ENCODE measurements around the gene ATXN7. TPM values are rescaled to one million over a fixed set of nuclear protein-coding genes. Genes with fewer than 3 reads are reported as not detected.

The ATXN7 gene
- total RNA-seq, 2 experiments from 2014 or later: 88.2 to 91.8 TPM

DNA sequence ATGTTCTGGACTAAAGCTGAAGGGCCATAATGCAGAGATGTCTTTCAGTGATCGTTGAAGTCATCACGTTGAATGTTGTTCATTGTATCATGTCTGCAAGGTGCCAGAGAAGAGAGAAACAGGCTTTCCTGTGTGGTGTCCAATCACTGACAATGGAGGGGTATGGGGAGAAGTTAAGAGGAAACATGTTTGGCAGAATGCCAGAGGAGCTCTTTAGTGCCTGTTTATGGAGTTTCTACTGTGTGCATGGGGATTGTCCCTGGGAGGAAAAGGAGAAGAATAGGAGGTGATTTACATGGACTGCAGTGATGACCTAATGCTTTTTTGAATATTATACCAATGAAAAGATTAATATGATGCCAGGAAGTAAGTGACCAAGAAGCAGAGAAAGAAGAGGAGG lies 36.8 kb downstream of the ATXN7 start:
- Mint-ChIP-seq H3K27me3 (no peaks in the 10 kb centered on the region), H3K9me3 (no peaks in the 10 kb centered on the region), H3K36me3 (peaks cover 31% of the 10 kb centered on the region), H3K4me1 (peaks cover 15% of the 10 kb centered on the region), H3K4me3 (no peak overlapping the region), H3K27ac (peak overlapping the region; percentile 42)
- no peak for ATAC-seq (ENCODE audit: low read depth)
- DNase-seq: no peak
- POLR2A ChIA-PET: no interaction called here

GRCh38 chr3:63905731-63906620 lies 42.3 kb downstream of the ATXN7 start:
- ATAC-seq (ENCODE audit: low read depth): no peak
- POLR2A ChIA-PET: no interaction called here
- Mint-ChIP-seq H3K27ac (no peak overlapping the region), H3K9me3 (no peaks in the 10 kb centered on the region), H3K4me1 (peaks cover 12% of the 10 kb centered on the region), H3K36me3 (peaks cover 15% of the 10 kb centered on the region), H3K4me3 (no peak overlapping the region), H3K27me3 (no peaks in the 10 kb centered on the region)
- DNase-seq: no peak

GRCh38 chr3:63908081-63908736 lies 44.5 kb downstream of the ATXN7 start:
- H3K27me3 Mint-ChIP-seq: no peaks in the 10 kb centered on the region
- no peak for ATAC-seq (ENCODE audit: low read depth)
- H3K4me1 Mint-ChIP-seq: peaks cover 21% of the 10 kb centered on the region
- H3K9me3 Mint-ChIP-seq: no peaks in the 10 kb centered on the region
- no peak overlapping the region for H3K4me3 Mint-ChIP-seq
- no peak for DNase-seq
- POLR2A ChIA-PET: no interaction called here
- H3K27ac Mint-ChIP-seq: no peak overlapping the region
- peaks cover 4% of the 10 kb centered on the region for H3K36me3 Mint-ChIP-seq

DNA sequence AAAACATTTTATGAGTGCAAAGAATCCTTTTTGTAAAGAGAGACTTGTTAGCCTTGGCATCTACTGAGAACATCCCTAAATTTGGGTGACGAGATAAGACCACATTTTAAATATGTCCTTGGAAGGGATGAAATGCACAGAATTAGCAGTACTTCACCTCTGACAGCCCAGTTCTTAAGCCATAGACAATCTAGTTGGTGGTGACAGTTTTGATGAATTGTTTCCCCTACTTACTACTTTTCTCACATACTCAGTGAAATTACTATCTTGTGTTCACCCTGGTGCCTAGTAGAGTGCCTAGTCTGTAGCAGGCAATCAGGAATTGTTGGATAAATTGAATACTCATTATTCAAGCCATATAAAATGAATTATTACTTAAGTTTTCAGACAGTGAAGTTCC lies 45.1 kb downstream of the ATXN7 start:
- H3K27ac Mint-ChIP-seq: no peak overlapping the region
- H3K4me1 Mint-ChIP-seq: peaks cover 27% of the 10 kb centered on the region
- H3K4me3 Mint-ChIP-seq: no peak overlapping the region
- DNase-seq: no peak
- H3K36me3 Mint-ChIP-seq: peaks cover 4% of the 10 kb centered on the region
- POLR2A ChIA-PET: no interaction called here
- H3K9me3 Mint-ChIP-seq: no peaks in the 10 kb centered on the region
- ATAC-seq (ENCODE audit: low read depth): no peak
- no peaks in the 10 kb centered on the region for H3K27me3 Mint-ChIP-seq

DNA sequence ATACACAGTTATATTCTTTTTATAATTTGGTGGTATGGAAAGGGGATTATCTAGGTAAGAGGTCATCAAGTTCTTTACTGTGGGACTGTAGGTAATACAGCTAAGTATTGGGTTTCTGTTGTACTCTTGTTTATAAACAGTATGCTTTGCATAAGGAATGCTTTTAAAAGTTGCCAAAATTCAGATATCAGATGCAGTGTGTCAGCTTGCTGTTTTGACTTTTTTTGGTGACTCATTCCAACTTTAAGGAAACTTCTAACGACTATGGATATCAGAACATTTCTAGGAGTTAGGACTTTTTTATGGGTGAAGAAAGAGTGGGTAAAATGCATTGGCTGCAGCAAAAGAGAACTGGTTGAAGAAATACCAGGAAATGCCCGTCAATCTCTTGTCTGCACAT lies 45.8 kb downstream of the ATXN7 start:
- POLR2A ChIA-PET: no interaction called here
- no peak overlapping the region for H3K27ac Mint-ChIP-seq
- H3K9me3 Mint-ChIP-seq: no peaks in the 10 kb centered on the region
- no peak for ATAC-seq (ENCODE audit: low read depth)
- peaks cover 30% of the 10 kb centered on the region for H3K4me1 Mint-ChIP-seq
- H3K27me3 Mint-ChIP-seq: no peaks in the 10 kb centered on the region
- peaks cover 7% of the 10 kb centered on the region for H3K36me3 Mint-ChIP-seq
- no peak overlapping the region for H3K4me3 Mint-ChIP-seq
- no peak for DNase-seq

- Mint-ChIP-seq H3K36me3 (peaks cover 11% of the 10 kb centered on the region), H3K4me3 (no peak overlapping the region), H3K9me3 (no peaks in the 10 kb centered on the region), H3K4me1 (peaks cover 35% of the 10 kb centered on the region), H3K27me3 (no peaks in the 10 kb centered on the region), H3K27ac (no peak overlapping the region)
- POLR2A ChIA-PET: interaction anchor here (2.1 kb wide), 1 partner anchor 46 kb away, joined by 8 read pairs; the partner anchor contains the start of genes ATXN7 and THOC7
- ATAC-seq (ENCODE audit: low read depth) (no peak), DNase-seq (no peak)
Measured at GRCh38 chr3:63910001-63910400, 46.3 kb downstream of the ATXN7 start.

- H3K9me3 Mint-ChIP-seq: no peaks in the 10 kb centered on the region
- peaks cover 13% of the 10 kb centered on the region for H3K36me3 Mint-ChIP-seq
- ATAC-seq (ENCODE audit: low read depth) (no peak), DNase-seq (no peak)
- POLR2A ChIA-PET: interaction anchor here (1.1 to 2.1 kb wide), 3 partner anchors 47 to 67 kb away, joined by 6 to 11 read pairs (median 8); partner anchors contain the start of genes ATXN7 and THOC7
- peaks cover 38% of the 10 kb centered on the region for H3K4me1 Mint-ChIP-seq
- H3K4me3 Mint-ChIP-seq: peak overlapping the region; percentile 95
- peak overlapping the region; percentile 97 for H3K27ac Mint-ChIP-seq
- H3K27me3 Mint-ChIP-seq: no peaks in the 10 kb centered on the region
Measured at GRCh38 chr3:63910891-63911290, 47.2 kb downstream of the ATXN7 start.

GRCh38 chr3:63911509-63911872 lies 47.8 kb downstream of the ATXN7 start:
- peak; percentile 11 for ATAC-seq (ENCODE audit: low read depth)
- POLR2A ChIA-PET: interaction anchor here (1.0 to 2.1 kb wide), 7 partner anchors 26 to 83 kb away, joined by 3 to 11 read pairs (median 4); partner anchors contain the start of genes ATXN7 and THOC7

GRCh38 chr3:63911873-63912767 lies 48.5 kb downstream of the ATXN7 start, which contains the start of gene SCAANT1:
Gene SCAANT1, minus strand, starts transcription at chr3:63912383.
- POLR2A ChIA-PET: interaction anchor here (0.7 to 2.1 kb wide), 9 partner anchors 23 to 82 kb away, joined by 3 to 11 read pairs (median 4); partner anchors contain the start of genes ATXN7 and THOC7
- H3K27me3 Mint-ChIP-seq: no peaks in the 10 kb centered on the region
- H3K4me3 Mint-ChIP-seq: peak within 1 kb of the TSS; percentile 95
- DNase-seq (peak; percentile 87), ATAC-seq (ENCODE audit: low read depth) (peak; percentile 79)
- peaks cover 19% of the 10 kb centered on the region for H3K36me3 Mint-ChIP-seq
- H3K9me3 Mint-ChIP-seq: no peaks in the 10 kb centered on the region
- peaks cover 42% of the 10 kb centered on the region for H3K4me1 Mint-ChIP-seq
- H3K27ac Mint-ChIP-seq: peak within 1 kb of the TSS; percentile 97

More at GRCh38 chr3:63911509-63911872, 47.8 kb downstream of the ATXN7 start:
- Mint-ChIP-seq H3K9me3 (no peaks in the 10 kb centered on the region), H3K4me1 (peaks cover 41% of the 10 kb centered on the region), H3K27ac (peak overlapping the region; percentile 97), H3K36me3 (peaks cover 14% of the 10 kb centered on the region), H3K27me3 (no peaks in the 10 kb centered on the region), H3K4me3 (peak overlapping the region; percentile 95)
- DNase-seq: no peak

DNA sequence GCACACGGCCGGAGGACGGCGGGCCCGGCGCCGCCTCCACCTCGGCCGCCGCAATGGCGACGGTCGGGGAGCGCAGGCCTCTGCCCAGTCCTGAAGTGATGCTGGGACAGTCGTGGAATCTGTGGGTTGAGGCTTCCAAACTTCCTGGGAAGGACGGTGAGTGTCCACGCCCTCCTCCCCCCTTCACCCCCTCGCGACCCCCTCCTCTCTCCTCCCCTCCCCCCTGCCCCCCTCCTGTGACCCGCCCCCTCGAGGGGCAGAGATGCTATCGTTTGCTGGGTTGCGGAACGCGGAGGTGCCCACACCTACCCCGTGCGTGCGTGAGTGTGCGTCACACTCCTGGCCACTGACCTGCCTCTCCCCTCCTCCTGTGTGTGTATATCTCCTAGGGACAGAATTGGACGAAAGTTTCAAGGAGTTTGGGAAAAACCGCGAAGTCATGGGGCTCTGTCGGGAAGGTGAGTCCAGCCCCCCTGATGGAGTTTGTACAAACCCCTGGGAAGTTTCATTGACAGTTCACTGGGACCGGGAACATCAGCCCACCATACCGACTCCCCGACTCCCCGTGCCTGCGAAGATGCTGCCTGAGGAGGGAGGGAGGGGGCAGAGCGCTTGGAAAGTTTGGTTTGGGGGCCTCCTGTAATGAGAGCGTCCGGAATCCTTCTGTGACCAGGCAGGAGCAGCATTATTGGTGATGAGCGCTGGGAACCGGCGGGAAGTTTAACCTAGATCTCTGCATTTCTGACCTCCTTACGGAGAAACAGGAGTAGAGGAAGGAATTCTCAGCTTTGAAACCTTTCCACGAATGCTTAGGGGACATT lies 49.3 kb downstream of the ATXN7 start:
- Mint-ChIP-seq H3K27ac (peak overlapping the region; percentile 94), H3K4me3 (peak overlapping the region; percentile 92), H3K27me3 (no peaks in the 10 kb centered on the region), H3K36me3 (peaks cover 28% of the 10 kb centered on the region), H3K9me3 (no peaks in the 10 kb centered on the region), H3K4me1 (peaks cover 45% of the 10 kb centered on the region)
- ATAC-seq (ENCODE audit: low read depth): peak; percentile 5
- POLR2A ChIA-PET: interaction anchor here (0.7 to 1.8 kb wide), 5 partner anchors 22 to 81 kb away, joined by 3 to 11 read pairs (median 4); partner anchors contain the start of genes ATXN7 and THOC7
- peak; percentile 27 for DNase-seq

DNA sequence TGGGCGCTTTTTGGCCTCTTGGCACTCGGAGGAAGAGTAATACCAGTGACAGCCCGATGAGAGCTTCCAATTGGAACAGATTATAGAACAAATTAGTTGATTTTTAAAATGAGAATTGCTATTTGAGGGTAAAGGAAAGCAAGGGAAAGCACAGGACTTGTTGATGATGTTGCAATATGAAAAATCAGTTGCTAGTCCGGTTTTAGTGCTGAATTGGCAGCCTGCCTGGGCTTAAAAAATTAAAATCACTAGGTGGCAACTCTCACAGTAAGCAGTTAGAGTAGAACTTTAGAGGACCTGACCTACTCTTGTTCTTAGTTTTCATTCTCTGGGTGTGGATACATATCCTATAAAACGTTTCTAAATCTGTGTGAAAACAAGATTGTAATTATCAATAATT lies 50.6 kb downstream of the ATXN7 start:
- no peaks in the 10 kb centered on the region for H3K9me3 Mint-ChIP-seq
- peak overlapping the region; percentile 94 for H3K27ac Mint-ChIP-seq
- peaks cover 36% of the 10 kb centered on the region for H3K36me3 Mint-ChIP-seq
- H3K4me3 Mint-ChIP-seq: peak overlapping the region; percentile 92
- DNase-seq: no peak
- no peak for ATAC-seq (ENCODE audit: low read depth)
- POLR2A ChIA-PET: no interaction called here
- no peaks in the 10 kb centered on the region for H3K27me3 Mint-ChIP-seq
- peaks cover 46% of the 10 kb centered on the region for H3K4me1 Mint-ChIP-seq

DNA sequence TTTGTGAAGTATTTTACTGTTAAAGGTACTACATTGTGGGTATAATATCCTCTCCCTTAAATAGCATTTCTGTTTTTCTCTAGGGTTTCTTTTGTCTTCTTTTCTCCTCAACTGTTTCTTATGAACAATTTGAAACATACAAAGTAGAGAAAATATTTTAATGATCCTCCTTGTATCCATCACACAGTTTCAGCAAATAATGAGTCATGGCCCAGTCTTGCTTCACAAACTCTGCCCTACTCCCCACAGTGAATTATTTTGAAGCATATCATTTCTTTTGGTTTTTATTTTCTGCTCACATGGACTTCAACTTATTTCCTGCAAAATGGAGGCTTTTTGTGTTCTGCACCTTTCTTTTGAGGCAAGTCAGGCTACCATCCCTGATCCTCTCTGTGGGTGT lies 54.7 kb downstream of the ATXN7 start:
- H3K9me3 Mint-ChIP-seq: no peaks in the 10 kb centered on the region
- ATAC-seq (ENCODE audit: low read depth): no peak
- DNase-seq: no peak
- H3K4me3 Mint-ChIP-seq: no peak overlapping the region
- peaks cover 34% of the 10 kb centered on the region for H3K4me1 Mint-ChIP-seq
- H3K27ac Mint-ChIP-seq: no peak overlapping the region
- POLR2A ChIA-PET: no interaction called here
- peaks cover 42% of the 10 kb centered on the region for H3K36me3 Mint-ChIP-seq
- H3K27me3 Mint-ChIP-seq: no peaks in the 10 kb centered on the region

Measured in activated naive CD8-positive, alpha-beta T cell treated with anti-CD3 and anti-CD28 coated beads, Interleukin-2, amount 10 ng/mL, durations not matched to agents 7 days and 5 days (primary cell).